HEK293 (cell line): ENCODE data around the gene NPAS1.

ENCODE experiments used
- CTCF ChIA-PET: fragments of 350-600 bp; formaldehyde crosslinking; extraction: SDS; loops from one replicate; lab custom pipeline; 2021; ENCODE audit warnings: antibody characterized with exemption; lab: Yijun Ruan, JAX
- POLR2A ChIA-PET: fragments of 300-600 bp; formaldehyde crosslinking; extraction: SDS; loops from one replicate; lab custom pipeline; 2020; ENCODE audit warnings: antibody characterized with exemption, inconsistent platforms; lab: Yijun Ruan, JAX
- H3K27ac ChIP-seq: fragments of 200-500 bp; sonication (Bioruptor generic); 2 replicates; pipeline ENCODE4 v1.5.1; 2014; ENCODE audit warnings: low read depth, low read length, control low read depth, inconsistent platforms; ENCODE audit errors: extremely low read depth
- H3K36me3 ChIP-seq, 2 experiments: fragments of 200-500 bp in 1 of 2; sonication (Bioruptor generic) in 1 of 2; 1 replicate in 1 of 2; 2 replicates in 1 of 2; pipeline ENCODE4 v1.5.1; 2014 to 2017; ENCODE audit warnings: inconsistent platforms in 2 of 2, low read length in 2 of 2; ENCODE audit not compliant: control insufficient read depth in 2 of 2, insufficient read depth in 1 of 2
- H3K4me1 ChIP-seq: fragments of 200-500 bp; sonication (Bioruptor generic); 2 replicates; pipeline ENCODE4 v1.5.1; 2014; ENCODE audit warnings: mild to moderate bottlenecking, low read length, inconsistent platforms; ENCODE audit not compliant: control insufficient read depth, insufficient read depth
- H3K4me3 ChIP-seq: 2 replicates; pipeline ENCODE4 v1.5.1; 2011; ENCODE audit warnings: low read depth, mild to moderate bottlenecking, control low read depth, low read length, moderate library complexity
- H3K9me3 ChIP-seq: fragments of 200-500 bp; sonication (Bioruptor generic); 2 replicates; pipeline ENCODE4 v1.5.1; 2014; ENCODE audit warnings: low read depth, low read length, inconsistent platforms; ENCODE audit not compliant: control insufficient read depth, insufficient read depth
- BCL11B ChIP-seq: fragments of 450-650 bp; formaldehyde crosslinking; IDR thresholded peaks from 2 replicates; pipeline ENCODE4 v1.5.1; 2016; ENCODE audit warnings: low read depth, missing biosample characterization, missing genetic modification characterization
- GLIS2 ChIP-seq: fragments of 450-650 bp; formaldehyde crosslinking; IDR thresholded peaks from 2 replicates; pipeline ENCODE4 v1.5.1; 2016; ENCODE audit warnings: missing biosample characterization, missing genetic modification characterization
- KLF1 ChIP-seq: fragments of 450-650 bp; formaldehyde crosslinking; IDR thresholded peaks from 2 replicates; pipeline ENCODE4 v1.5.1; 2016; ENCODE audit warnings: missing biosample characterization, missing genetic modification characterization
- KLF9 ChIP-seq: fragments of 450-650 bp; formaldehyde crosslinking; IDR thresholded peaks from 2 replicates; pipeline ENCODE4 v1.5.1; 2016; ENCODE audit warnings: missing biosample characterization, missing genetic modification characterization, low read depth
- WT1 ChIP-seq: fragments of 450-650 bp; formaldehyde crosslinking; IDR thresholded peaks from 2 replicates; pipeline ENCODE4 v1.5.1; 2016; ENCODE audit warnings: missing biosample characterization, missing genetic modification characterization
- YY2 ChIP-seq: fragments of 450-650 bp; formaldehyde crosslinking; IDR thresholded peaks from 2 replicates; pipeline ENCODE4 v1.5.1; 2016; ENCODE audit warnings: missing biosample characterization, missing genetic modification characterization
- ZBTB8A ChIP-seq: fragments of 450-650 bp; formaldehyde crosslinking; IDR thresholded peaks from 2 replicates; pipeline ENCODE4 v1.5.1; 2016; ENCODE audit warnings: missing biosample characterization, missing genetic modification characterization
- ZEB2 ChIP-seq: fragments of 450-650 bp; formaldehyde crosslinking; IDR thresholded peaks from 2 replicates; pipeline ENCODE4 v1.5.1; 2016; ENCODE audit warnings: missing biosample characterization, missing genetic modification characterization
- ZFHX2 ChIP-seq: fragments of 450-650 bp; formaldehyde crosslinking; conservative IDR thresholded peaks from 2 replicates; pipeline ENCODE4 v1.5.1; 2016; ENCODE audit warnings: missing biosample characterization, missing genetic modification characterization
- ZNF211 ChIP-seq: fragments of 450-650 bp; formaldehyde crosslinking; IDR thresholded peaks from 2 replicates; pipeline ENCODE4 v1.5.1; 2016; ENCODE audit warnings: low read depth, missing biosample characterization, missing genetic modification characterization
- ZNF223 ChIP-seq: fragments of 450-650 bp; formaldehyde crosslinking; IDR thresholded peaks from 2 replicates; pipeline ENCODE4 v1.5.1; 2016; ENCODE audit warnings: missing biosample characterization, missing genetic modification characterization
- ZNF335 ChIP-seq: fragments of 450-650 bp; formaldehyde crosslinking; conservative IDR thresholded peaks from 2 replicates; pipeline ENCODE4 v1.5.1; 2016; ENCODE audit warnings: missing biosample characterization, missing genetic modification characterization
- ZNF350 ChIP-seq: fragments of 450-650 bp; formaldehyde crosslinking; IDR thresholded peaks from 2 replicates; pipeline ENCODE4 v1.5.0; 2017; ENCODE audit warnings: missing biosample characterization, mild to moderate bottlenecking, missing genetic modification characterization
- ZNF37A ChIP-seq: fragments of 450-650 bp; IDR thresholded peaks from 2 replicates; pipeline ENCODE4 v1.5.1; 2018; ENCODE audit warnings: missing biosample characterization, missing genetic modification characterization
- ZNF501 ChIP-seq: fragments of 450-650 bp; formaldehyde crosslinking; IDR thresholded peaks from 2 replicates; pipeline ENCODE4 v1.5.1; 2016; ENCODE audit warnings: missing biosample characterization, missing genetic modification characterization
- TF ChIP-seq, protein P1 (sequence below): fragments of 450-650 bp; formaldehyde crosslinking; IDR thresholded peaks from 2 replicates; pipeline ENCODE4 v1.5.1; 2016; ENCODE audit warnings: missing biosample characterization, missing genetic modification characterization
- TF ChIP-seq, protein P2 (sequence below): fragments of 450-650 bp; formaldehyde crosslinking; IDR thresholded peaks from 2 replicates; pipeline ENCODE4 v1.5.1; 2016; ENCODE audit warnings: missing biosample characterization, missing genetic modification characterization
- TF ChIP-seq, protein P3 (sequence below): fragments of 450-650 bp; formaldehyde crosslinking; IDR thresholded peaks from 2 replicates; pipeline ENCODE4 v1.5.1; 2016; ENCODE audit warnings: missing biosample characterization, missing genetic modification characterization
- TF ChIP-seq, protein P4 (sequence below): fragments of 450-650 bp; formaldehyde crosslinking; optimal IDR thresholded peaks from 2 replicates; pipeline ENCODE3; 2016; ENCODE audit warnings: missing biosample characterization, mild to moderate bottlenecking, missing genetic modification characterization

NPAS1 gene

DNA sequence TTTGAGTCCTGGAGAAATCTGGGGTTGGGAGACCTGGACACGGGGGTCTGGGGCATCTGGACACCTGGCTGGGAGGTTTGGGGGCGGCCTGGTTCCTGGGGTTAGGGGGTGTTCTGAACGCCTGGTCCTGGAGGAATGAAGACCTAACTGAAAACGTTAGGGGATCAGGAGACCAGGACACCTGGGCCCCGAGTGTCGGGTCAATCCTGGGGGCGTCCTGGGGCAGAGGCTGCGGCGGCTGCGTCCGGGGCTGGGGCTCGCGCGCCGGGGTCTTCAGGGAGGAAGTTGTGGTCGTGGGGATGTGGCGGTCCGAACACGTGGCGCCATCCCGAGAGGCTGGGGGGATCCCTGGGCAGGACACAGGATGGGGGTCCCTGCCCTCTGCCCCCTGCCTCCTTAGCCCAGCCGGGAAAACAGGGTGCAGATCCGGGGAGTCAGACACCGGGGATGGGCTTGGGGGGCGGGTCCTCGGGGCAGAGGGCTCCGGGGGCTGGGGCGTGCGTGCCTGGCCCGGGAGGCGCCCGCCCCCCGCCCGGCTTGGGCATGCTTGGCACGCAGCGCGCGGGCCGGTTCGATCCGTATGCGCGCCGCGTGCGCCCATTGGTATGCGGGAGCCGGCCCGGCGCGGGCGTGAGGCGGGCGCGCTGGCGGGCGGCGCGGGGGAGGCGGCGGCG is 632 bp downstream of the NPAS1 start:
- TF ChIP-seq ZNF335 (peak; percentile 70), GLIS2 (tag by site-specific recombination) (peak; percentile 48), ZEB2 (tag by site-specific recombination) (no peak), ZNF223 (tag by site-specific recombination) (no peak), BCL11B (tag by site-specific recombination) (peak; percentile 74; the same call in 1 of the 2 replicates), ZNF37A (tag by site-specific recombination) (no peak), YY2 (tag by site-specific recombination) (no peak), ZNF501 (tag by site-specific recombination) (0 out of 2 replicates have a peak, but pooled peaks have one; percentile 20), ZNF211 (no peak), ZFHX2 (peak; percentile 11; the same call in 1 of the 2 replicates), KLF9 (tag by site-specific recombination) (peak; percentile 48), ZBTB8A (tag by site-specific recombination) (peak; percentile 50), ZNF350 (tag by site-specific recombination) (no peak), KLF1 (tag by site-specific recombination) (peak; percentile 57), WT1 (tag by site-specific recombination) (0 out of 2 replicates have a peak, but pooled peaks have one; percentile 11)
- TF ChIP-seq, protein P1, sequence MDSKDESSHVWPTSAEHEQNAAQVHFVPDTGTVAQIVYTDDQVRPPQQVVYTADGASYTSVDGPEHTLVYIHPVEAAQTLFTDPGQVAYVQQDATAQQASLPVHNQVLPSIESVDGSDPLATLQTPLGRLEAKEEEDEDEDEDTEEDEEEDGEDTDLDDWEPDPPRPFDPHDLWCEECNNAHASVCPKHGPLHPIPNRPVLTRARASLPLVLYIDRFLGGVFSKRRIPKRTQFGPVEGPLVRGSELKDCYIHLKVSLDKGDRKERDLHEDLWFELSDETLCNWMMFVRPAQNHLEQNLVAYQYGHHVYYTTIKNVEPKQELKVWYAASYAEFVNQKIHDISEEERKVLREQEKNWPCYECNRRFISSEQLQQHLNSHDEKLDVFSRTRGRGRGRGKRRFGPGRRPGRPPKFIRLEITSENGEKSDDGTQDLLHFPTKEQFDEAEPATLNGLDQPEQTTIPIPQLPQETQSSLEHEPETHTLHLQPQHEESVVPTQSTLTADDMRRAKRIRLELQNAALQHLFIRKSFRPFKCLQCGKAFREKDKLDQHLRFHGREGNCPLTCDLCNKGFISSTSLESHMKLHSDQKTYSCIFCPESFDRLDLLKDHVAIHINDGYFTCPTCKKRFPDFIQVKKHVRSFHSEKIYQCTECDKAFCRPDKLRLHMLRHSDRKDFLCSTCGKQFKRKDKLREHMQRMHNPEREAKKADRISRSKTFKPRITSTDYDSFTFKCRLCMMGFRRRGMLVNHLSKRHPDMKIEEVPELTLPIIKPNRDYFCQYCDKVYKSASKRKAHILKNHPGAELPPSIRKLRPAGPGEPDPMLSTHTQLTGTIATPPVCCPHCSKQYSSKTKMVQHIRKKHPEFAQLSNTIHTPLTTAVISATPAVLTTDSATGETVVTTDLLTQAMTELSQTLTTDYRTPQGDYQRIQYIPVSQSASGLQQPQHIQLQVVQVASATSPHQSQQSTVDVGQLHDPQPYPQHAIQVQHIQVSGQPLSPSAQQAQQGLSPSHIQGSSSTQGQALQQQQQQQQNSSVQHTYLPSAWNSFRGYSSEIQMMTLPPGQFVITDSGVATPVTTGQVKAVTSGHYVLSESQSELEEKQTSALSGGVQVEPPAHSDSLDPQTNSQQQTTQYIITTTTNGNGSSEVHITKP (tag by site-specific recombination), result peak; percentile 26; the same call in 1 of the 2 replicates
- TF ChIP-seq, protein P2, sequence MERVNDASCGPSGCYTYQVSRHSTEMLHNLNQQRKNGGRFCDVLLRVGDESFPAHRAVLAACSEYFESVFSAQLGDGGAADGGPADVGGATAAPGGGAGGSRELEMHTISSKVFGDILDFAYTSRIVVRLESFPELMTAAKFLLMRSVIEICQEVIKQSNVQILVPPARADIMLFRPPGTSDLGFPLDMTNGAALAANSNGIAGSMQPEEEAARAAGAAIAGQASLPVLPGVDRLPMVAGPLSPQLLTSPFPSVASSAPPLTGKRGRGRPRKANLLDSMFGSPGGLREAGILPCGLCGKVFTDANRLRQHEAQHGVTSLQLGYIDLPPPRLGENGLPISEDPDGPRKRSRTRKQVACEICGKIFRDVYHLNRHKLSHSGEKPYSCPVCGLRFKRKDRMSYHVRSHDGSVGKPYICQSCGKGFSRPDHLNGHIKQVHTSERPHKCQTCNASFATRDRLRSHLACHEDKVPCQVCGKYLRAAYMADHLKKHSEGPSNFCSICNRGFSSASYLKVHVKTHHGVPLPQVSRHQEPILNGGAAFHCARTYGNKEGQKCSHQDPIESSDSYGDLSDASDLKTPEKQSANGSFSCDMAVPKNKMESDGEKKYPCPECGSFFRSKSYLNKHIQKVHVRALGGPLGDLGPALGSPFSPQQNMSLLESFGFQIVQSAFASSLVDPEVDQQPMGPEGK (tag by site-specific recombination), result peak; percentile 61
- TF ChIP-seq, protein P3, sequence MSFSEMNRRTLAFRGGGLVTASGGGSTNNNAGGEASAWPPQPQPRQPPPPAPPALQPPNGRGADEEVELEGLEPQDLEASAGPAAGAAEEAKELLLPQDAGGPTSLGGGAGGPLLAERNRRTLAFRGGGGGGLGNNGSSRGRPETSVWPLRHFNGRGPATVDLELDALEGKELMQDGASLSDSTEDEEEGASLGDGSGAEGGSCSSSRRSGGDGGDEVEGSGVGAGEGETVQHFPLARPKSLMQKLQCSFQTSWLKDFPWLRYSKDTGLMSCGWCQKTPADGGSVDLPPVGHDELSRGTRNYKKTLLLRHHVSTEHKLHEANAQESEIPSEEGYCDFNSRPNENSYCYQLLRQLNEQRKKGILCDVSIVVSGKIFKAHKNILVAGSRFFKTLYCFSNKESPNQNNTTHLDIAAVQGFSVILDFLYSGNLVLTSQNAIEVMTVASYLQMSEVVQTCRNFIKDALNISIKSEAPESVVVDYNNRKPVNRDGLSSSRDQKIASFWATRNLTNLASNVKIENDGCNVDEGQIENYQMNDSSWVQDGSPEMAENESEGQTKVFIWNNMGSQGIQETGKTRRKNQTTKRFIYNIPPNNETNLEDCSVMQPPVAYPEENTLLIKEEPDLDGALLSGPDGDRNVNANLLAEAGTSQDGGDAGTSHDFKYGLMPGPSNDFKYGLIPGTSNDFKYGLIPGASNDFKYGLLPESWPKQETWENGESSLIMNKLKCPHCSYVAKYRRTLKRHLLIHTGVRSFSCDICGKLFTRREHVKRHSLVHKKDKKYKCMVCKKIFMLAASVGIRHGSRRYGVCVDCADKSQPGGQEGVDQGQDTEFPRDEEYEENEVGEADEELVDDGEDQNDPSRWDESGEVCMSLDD (tag by site-specific recombination), result peak; percentile 72
- TF ChIP-seq, protein P4, sequence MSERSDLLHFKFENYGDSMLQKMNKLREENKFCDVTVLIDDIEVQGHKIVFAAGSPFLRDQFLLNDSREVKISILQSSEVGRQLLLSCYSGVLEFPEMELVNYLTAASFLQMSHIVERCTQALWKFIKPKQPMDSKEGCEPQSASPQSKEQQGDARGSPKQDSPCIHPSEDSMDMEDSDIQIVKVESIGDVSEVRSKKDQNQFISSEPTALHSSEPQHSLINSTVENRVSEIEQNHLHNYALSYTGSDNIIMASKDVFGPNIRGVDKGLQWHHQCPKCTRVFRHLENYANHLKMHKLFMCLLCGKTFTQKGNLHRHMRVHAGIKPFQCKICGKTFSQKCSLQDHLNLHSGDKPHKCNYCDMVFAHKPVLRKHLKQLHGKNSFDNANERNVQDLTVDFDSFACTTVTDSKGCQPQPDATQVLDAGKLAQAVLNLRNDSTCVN (tag by site-specific recombination), result peak; percentile 36
- TF ChIP-seq, all 188 proteins: peak for 13
- Histone ChIP-seq H3K27ac (no peak overlapping the region), H3K9me3 (no peaks in the 10 kb centered on the region), H3K4me3 (peak overlapping the region; percentile 36), H3K4me1 (peaks cover 18% of the 10 kb centered on the region), H3K36me3 (no peaks in the 10 kb centered on the region)
- ChIA-PET POLR2A (interaction anchor here (0.6 to 1.4 kb wide), 3 partner anchors 15 to 237 kb away, joined by 4 to 7 read pairs (median 4); no protein-coding TSS in a partner anchor), CTCF (interaction anchor here (0.7 to 1.3 kb wide), 3 partner anchors 9 to 163 kb away, joined by 3 to 4 read pairs (median 3); no protein-coding TSS in a partner anchor)
